Activated CD8-positive, alpha-beta memory T cell treated with anti-CD3 and anti-CD28 coated beads, Interleukin-2, amount 50 U/mL, for 24 hours (primary cell): ENCODE data around the gene PKNOX2.

Experiments
- DNase-seq: peaks from one replicate; pipeline ENCODE4 v3.0.0-alpha.2; 2020; ENCODE audit errors: extremely low read depth

The PKNOX2 gene

DNA sequence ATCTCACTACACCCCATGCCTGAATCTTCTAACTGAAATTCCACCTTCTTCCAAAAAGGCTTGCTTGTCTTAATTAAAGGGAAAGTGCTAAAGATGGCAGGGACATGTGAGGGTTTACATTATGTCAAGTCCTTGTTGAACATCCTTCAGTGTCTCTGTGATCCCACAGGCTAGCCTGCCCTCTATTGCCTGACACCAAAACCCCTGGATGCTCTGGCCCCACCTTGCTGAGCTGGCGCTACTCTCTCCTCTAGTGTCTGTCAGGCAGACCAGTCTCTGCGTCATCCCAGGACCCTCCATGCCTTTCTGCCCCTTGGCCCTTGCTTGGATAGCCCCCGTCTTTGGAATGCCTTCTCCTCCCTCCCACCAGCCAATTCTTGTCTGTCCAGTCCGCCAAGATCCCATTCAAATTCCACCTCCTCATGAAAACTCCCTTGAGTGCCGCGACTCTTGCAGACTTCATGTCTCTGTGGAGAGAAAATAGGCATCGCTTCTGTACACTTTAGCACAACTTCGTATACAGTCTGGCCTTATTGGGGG is 69.3 kb downstream of the PKNOX2 start:
- no peak for DNase-seq

GRCh38 chr11:125235071-125235471 is 70.5 kb downstream of the PKNOX2 start:
- no peak for DNase-seq

GRCh38 chr11:125236072-125236825 is 71.7 kb downstream of the PKNOX2 start:
- DNase-seq = no peak

GRCh38 chr11:125239585-125240560 is 75.3 kb downstream of the PKNOX2 start:
- no peak for DNase-seq

DNA sequence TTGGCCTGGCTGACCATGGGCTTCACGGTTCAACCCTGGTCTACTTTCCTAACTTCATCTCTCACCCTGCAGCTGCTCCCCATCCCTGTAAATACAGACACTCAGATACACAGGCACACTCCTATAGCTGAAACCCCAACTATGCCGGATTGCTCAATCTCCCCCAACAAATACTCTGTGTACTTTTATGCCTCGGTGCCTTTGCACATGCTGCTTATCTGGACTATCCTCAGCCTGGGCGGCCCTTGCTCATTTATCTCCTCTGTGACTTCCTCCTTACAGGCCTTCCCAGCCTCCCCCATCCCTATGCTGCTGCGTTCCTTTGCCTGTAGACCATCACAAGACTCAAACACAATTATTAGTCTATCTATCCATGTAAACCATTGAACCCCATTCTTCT is 76.6 kb downstream of the PKNOX2 start:
- DNase-seq = no peak

DNA sequence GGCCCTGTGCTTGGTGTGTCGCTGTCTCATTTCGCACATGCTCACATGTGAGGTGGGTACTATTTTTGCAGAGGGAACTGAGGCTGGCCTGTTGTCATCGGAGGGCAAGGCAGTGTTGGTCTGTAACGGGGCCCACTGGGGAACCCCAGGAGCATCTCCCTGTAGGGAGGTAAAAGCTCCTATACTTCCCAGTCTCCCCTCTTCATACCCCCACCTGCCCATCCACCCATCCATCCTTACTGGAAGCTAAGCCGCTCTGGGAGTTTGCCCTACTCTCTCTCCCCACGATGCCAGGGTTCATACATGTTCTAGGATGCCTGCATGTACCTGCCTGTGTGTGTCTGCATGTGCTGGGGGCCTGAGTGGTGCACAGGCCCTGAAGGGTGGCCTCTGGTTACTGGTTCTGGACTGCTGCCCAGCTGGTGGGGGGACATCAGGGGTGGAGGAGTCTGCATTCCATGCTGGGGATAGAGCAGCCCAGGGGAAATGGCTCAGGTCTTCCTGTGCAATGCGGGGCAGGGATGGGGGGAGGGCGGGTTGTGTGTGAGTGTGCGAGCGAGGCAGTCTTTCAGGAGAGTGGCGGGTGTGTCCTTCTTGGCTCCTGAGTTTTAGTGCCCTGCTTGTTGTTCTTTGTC is 77.7 kb downstream of the PKNOX2 start:
- no peak for DNase-seq

GRCh38 chr11:125244166-125244565 is 79.6 kb downstream of the PKNOX2 start:
- no peak for DNase-seq

DNA sequence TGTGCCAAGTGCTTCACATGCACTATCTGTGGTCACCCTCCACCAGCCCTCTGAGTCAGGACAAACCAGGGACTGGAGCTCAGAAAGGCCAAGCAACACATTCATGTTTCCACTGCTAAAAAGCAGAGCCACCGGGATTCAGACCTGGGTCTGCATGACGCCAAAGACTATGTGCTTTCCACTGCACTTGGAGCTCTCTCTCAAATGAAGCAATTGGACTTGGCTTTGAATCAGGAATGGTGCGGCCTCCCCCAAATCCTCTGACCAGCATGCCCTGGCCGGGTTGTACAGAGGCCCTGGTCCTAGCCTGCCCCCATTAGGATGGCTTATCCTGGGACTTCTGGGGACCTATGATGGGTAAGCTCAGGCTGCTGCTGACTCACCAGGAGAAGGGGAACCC is 80.7 kb downstream of the PKNOX2 start:
- DNase-seq = no peak

DNA sequence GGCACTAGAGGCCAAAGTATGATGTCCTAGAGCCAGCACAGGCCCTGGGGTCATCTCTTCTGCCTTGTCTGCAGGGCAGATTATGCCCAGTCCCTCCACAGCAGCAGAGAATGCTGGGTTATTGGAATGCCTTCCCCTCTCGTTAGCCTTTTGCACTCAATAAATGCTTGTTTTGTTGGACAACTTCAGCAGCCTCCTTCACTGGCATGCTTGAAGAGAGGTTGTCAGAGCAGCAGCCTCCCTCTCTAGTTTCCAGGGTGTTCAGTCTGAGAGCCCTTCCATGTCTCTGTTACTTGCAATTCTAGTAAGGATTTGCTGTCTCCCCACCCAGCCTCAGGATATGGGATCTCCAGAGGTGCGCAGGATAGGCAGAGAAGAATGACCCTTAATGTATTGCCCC is 82.9 kb downstream of the PKNOX2 start:
- DNase-seq = no peak

DNA sequence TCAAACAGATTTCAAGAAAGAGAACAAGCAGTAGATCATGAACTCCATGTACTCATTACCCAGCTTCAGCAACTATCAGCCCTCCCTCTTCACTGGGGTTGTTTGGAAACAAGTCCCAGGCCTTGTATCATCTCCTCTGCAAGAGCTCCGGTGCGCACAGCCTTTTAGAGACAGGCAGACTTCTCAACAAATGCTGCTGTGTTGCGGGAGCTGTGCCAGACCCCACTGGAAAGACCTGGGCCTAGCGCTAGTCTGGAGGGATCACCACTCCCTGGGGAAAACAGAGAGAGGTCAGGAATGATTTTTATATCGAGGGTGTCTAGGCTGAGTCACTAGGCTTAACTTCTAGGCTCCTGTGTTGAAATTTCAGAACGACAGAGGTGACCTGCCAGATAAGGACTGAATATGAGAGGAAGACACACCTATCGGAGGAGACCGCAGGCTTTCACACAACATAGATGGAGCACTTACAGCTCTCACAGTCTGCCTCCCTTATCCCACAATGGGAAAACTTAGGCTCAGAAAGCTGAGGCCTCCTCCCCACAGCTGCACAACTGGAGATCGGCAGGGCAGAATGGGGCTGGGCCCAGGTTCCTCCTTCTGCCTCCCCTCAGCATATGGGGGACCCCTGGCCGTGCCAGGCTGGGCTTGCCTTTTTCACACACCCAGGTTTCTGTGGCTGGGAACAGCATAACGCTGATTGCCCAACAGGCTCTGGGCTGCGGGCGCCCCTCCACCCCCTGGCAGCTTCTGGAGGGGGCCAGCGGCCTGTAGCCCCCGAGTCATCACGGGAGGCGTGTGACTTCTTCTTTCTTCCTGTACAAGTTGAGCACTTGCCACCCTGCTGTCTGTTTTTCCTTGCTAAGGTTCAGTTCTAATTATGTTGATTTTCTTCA is 86.0 kb downstream of the PKNOX2 start:
- no peak for DNase-seq

DNA sequence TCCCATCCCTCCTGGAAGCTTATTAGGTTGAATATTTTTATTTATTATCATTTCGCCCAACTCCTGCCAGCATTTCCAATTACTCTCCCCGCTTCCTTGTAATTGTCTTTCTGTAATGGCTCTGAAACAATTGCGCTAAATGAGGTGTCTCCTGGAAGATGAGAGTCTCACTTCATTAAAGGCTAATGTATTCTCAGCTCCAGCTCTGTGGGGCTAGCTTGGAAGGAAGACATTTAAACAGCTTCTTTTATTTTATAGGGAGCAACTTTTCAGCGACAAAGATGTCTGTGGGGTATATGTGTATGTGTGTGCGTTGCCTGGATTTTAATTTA is 86.6 kb downstream of the PKNOX2 start:
- DNase-seq = no peak

GRCh38 chr11:125251956-125252355 is 87.4 kb downstream of the PKNOX2 start:
- DNase-seq = no peak

GRCh38 chr11:125253289-125253688 is 88.7 kb downstream of the PKNOX2 start:
- no peak for DNase-seq

- DNase-seq = no peak
These were observed 89.4 kb downstream of the PKNOX2 start for GRCh38 chr11:125253795-125254525.

- DNase-seq = no peak
These were observed 92.1 kb downstream of the PKNOX2 start for GRCh38 chr11:125256541-125257189.

DNA sequence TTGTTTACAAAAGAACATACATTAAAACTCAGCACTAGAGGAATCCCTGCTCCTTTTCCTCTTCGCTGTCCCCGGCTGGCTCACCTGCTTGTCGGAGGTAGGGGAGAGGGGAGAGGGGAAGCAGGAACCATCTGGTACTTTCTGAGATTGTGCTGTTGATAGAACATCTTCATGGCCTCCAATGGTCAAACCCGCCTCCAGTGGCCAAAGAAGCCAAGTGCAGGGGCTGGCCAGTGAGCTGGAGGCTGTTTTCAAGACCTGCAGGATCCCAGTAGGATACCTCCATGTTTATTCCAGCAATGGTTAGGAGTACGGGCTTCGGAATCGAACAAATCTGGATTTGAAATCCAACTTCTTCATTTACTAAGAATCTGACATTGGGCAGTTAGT is 92.6 kb downstream of the PKNOX2 start:
- no peak for DNase-seq

DNA sequence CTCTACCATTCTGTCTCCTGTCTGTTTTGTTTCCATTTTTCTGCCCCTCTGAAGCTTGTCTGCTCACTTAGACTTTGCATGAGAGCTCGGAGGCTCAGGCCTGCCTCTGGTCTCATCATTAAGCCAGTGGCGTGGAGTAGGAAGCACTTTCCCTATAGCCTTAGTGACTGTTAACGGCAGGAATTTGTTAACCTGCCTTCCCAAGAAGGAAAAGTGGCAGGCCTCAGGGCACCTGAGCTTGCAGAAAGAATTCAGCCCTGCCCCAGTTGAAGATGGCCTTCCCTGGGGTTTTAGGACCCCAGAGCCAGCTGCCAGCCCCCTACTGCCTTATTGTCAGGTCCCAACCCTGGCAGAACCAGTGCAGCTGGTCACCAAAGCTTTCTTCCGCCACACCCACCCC is 93.2 kb downstream of the PKNOX2 start:
- DNase-seq = no peak

- DNase-seq = no peak
These were observed 93.9 kb downstream of the PKNOX2 start for GRCh38 chr11:125258291-125259032.

- no peak for DNase-seq
These were observed 97.0 kb downstream of the PKNOX2 start for GRCh38 chr11:125261588-125261987.
